Activated CD4-positive, alpha-beta T cell treated with anti-CD3 and anti-CD28 coated beads, Interleukin-2, amount 50 U/mL, for 24 hours (primary cell): Measurements from ENCODE around the gene HMG20B.
A peak's percentile ranks its signal among the peaks of the same experiment; 100 is the strongest.

Source experiments
- DNase-seq, 2 donors: peaks; one replicate each; pipeline ENCODE4 v3.0.0-alpha.2; 2020; ENCODE audit warnings: low read depth in 1 of 2, low spot score in 1 of 2

The HMG20B gene

DNA sequence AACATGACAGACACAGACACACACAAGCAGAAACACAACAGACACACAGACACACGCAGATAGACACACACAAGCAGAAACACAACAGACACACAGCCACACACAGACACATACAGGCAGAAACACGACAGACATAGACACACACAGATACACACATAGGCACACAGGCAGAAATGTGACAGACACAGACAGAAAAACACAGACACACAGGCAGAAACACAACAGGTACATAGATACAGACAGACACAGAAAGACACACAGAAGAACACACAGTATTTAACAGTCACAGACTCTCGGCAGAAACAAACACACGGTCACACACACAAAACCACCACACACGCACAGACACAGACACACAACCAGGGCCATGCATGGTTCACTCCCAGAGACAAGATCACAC, 33.0 kb downstream of the HMG20B start:
- no peak for DNase-seq

- DNase-seq, result no peak
These were observed 33.5 kb downstream of the HMG20B start for GRCh38 chr19:3606174-3606689.

GRCh38 chr19:3606690-3607289, 34.0 kb downstream of the HMG20B start, which contains the start of gene TBXA2R:
TSS of gene TBXA2R (minus strand) at chr19:3606875. CDS start at chr19:3600634, 6,241 bp downstream.
- DNase-seq, result peak in 1 of 2 donors; percentile 32

DNA sequence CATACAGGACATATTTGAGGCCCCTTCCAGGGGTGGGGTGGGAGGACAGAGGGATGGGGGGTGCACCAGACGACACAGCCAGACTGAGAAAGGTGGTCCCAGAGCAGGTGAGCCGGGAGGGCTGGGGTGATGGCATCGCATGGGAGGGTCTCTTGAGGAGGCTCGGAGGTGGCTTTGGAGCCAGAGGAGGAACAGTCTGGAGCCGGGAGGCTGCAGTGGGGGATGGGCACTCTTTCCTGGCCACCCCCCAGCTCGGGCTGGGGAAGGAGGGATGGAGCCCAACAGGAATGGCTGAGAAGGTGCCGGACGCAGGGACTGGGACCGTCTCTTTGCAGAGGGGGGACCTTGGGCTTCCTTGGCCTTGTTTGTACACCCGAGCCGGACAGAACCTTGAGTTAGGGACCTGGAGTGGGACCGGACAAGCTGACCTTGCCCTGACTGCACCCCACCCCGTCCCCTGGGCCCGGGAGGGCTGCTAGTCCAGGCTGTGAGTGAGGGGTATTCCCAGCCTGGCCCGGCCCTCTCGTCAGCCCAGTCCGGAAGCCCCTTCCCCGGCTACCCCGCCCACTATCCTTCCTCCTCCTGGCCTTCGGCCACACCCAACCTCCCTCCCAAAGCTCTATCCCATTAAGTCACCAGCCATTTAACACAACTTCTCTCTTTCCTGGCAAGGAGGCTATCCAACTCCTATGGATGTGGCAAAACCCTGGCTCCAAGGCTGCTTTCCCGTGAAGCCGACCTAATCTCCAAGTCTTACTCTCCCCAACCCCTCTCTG, 34.7 kb downstream of the HMG20B start:
- no peak for DNase-seq

- no peak for DNase-seq
These were observed 35.4 kb downstream of the HMG20B start for GRCh38 chr19:3608079-3608641.

DNA sequence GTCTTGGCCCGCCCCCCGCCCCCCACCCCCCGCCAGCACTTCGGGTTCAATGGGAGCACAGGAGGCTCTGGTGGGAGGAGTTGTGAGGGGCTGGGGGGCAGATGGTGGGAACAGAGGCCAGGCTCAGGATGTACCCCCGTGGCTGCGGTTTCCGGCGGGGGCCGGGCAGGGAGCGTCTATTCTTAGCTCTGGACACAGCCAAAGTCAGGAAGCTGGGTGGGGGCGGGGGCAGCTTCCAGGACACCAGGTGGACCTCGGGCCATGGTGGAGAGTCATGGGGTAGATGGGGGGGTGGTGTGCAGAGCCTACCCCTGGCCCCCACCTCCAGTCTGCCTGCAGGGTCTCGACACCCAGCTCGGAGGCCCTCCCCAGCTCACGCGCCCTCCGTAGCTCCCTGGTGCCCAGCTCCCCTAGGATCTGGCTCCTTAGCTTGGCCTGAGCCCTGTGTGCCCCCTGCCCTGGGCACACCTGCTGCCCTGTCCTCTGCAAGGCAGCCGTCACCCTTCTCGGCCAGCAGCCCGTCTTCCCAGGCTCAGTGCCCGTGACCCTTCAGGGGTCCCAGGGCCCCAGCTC, 36.1 kb downstream of the HMG20B start:
- DNase-seq, result no peak

- no peak for DNase-seq
These were observed 37.3 kb downstream of the HMG20B start for GRCh38 chr19:3609779-3610719.

DNA sequence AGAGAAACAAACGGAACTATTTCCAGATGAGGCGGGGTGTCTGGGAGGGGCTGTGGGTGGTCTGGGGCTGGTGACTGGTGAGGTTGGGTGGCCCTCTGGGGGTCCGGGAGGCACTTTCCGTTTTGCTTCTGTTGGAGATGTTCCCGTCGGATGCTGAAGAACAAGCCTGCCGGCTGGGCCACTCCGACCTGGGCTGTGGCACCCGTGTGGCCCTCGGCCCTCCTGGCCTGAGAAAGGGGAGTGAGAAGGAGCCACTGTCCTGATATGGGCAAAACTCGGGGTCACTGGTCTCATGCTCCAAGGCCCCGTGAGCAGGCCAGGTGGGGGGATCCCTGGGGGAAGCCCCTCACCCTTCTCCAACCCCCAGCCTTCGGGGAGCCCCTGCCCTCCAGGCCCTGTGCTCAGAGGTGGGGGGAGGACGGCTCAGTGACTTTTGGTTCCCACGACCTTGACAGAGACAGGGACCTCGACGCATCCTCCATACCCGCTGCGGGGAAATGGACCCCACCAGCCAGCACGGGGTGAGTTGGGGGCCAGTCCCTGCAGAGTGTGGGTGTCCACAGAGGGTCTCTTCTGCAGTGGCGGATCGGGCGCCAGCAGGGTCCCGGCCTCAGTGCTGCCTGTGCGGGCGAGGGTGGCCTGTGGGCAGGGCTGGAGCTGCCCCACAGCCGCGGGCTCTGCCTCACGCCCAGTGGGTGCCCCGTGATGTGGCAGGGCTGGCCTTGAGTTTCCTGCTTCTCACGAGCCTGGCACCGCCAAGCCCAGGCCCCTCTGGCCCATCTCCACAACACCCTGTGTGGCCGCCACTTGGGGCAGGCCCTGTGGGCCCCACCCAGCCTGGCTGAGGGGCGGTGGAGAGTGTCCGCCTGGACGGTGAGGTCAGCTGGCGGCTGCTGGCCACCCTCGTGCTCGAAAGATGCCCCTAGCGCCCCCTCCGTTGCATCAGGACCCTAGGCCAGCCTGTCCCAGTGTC, 38.3 kb downstream of the HMG20B start:
- no peak for DNase-seq

- no peak for DNase-seq
These were observed 39.1 kb downstream of the HMG20B start for GRCh38 chr19:3611841-3612240.

- DNase-seq, result no peak
These were observed 39.6 kb downstream of the HMG20B start for GRCh38 chr19:3612330-3612729.

DNA sequence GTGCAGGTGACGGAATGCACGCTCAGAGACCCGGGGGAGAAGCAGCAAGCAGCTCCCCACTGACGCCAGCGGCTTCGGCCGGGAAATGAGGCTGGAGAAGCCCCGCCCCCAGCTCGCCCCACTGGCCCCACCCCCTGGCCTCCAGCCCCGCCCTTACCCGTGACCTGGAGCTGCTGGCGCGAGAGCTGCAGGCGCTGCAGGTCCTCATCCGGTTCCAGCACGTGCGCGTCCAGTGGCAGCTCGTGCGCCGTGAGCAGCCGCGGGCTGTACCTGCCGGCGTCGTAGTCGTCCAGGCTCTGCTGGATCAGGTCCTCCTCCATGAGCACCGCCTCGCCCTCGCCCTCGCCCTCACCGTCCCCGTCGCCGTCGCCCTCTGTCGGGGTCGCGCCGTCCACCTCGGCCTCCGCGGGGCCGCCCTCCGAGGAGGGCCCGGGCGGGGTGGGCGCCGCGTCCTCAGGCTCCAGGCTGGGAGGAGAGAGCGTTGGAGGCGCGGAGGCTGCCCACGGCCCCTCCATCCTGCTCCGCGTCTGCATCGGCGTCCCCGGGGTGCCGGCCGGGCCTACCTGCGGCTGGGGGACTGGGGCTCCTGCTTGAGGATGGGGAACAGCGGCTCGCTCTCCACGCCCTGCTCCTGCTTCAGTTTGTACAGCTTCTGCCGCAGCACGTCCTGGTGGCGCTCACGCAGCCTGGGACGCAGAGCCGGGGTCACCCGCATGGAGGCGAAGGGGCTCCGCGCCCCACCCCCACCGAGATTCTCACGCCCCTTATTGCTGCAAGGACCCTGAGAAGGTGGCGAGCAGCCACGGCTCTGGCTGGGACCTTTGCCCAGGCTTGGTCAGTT, 40.4 kb downstream of the HMG20B start:
- no peak for DNase-seq

DNA sequence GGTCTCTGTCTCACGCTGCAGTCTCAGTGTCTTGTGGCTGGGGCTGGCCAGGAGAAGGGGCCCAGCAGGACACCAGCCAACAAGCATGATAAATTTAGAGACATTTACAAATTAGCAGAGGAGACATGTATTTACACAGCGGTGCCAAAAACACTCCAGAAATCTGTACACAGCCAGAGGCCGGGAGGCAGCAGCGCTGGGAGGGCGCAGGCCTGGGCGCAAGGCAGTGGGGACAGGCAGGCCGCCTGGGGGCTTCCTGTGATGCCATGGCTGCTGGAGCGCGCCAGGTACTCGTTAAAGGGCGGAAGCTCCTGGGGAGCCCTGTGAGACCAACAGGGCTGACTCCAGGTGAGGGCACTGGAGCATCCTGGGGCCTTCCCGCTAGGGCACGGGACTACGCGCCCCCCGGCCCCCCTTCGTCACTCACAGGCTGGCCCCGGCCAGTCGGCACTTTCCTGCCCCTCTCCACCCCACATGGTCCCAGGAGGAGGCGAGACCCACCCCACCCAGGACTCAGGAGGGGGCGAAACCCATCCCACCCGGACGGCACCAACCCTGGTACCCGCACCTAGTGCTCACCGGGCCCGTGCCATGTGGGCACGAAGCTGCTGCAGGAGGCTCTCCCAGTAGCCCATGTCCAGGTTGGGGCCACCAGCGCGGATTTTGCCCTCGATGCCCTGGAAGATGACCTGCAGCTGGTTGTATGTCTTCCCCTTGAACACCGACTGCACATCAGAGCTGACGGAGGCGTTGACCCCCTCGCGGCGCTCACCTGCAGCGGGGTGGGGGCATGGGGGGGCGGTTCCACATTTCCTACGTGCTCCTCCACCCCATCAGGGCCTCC, 41.3 kb downstream of the HMG20B start:
- no peak for DNase-seq

- no peak for DNase-seq
These were observed 42.2 kb downstream of the HMG20B start for GRCh38 chr19:3614858-3615505.

DNA sequence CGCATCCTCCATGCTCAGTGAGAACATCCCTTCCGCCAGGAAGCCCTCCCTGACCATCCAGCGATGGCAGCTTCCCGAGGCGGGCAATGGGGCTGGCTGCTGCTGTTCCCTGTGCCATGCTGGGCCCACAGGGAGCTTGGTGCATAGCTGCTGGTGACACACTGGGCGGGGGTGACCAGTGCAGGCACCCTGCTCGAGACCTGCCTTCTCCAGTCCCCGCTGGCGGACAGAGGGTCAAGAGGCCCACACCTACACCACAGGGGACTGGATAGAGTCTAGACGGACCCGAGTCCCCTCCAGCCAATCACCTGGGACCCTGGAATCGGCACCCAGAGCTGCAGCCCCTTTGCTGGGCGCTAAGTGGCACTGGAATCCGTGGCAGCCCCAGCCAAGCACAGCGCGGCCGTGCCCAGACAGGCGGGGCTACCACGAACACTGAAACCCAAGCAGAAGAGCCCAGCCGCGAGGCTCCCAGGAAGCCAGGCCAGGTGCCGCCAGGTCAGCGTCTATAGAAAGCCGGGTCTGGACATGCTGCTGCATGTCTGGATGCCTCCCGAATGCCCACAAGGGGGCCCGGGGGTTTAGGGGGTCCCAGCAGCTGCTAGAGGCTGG, 42.9 kb downstream of the HMG20B start:
- no peak for DNase-seq

- no peak for DNase-seq
These were observed 44.7 kb downstream of the HMG20B start for GRCh38 chr19:3617463-3617862.

GRCh38 chr19:3618144-3618810, 45.5 kb downstream of the HMG20B start:
- DNase-seq, result peak; percentile 23 to 40
